Activated naive CD8-positive, alpha-beta T cell treated with anti-CD3 and anti-CD28 coated beads, Interleukin-2, amount 10 ng/mL, durations not matched to agents 7 days and 5 days (primary cell): Measurements from ENCODE around the gene FEM1B. TPM values are rescaled to one million over a fixed set of nuclear protein-coding genes. Genes with fewer than 3 reads are reported as not detected.

Experiments
- ATAC-seq: fragments of 150-1000 bp; cut with Tn5 transposase; one replicate; pipeline ENCODE4 v1.10.0; 2021; ENCODE audit warnings: low read depth, moderate library complexity
- POLR2A ChIA-PET: fragments of 350-600 bp; sonication (Branson Sonifier 250); formaldehyde crosslinking; loops from one replicate; lab custom pipeline; 2021; ENCODE audit warnings: antibody characterized with exemption; lab: Charles Lee
- DNase-seq: peaks from one replicate; pipeline ENCODE4 v3.0.0; 2021
- H3K27ac Mint-ChIP-seq: one replicate; pipeline ENCODE4 v1.8.0; 2022; ENCODE audit warnings: mild to moderate bottlenecking, mixed read lengths
- H3K27me3 Mint-ChIP-seq: one replicate; pipeline ENCODE4 v1.8.0; 2022; ENCODE audit warnings: mild to moderate bottlenecking, moderate library complexity, mixed read lengths
- H3K36me3 Mint-ChIP-seq: one replicate; pipeline ENCODE4 v1.8.0; 2021; ENCODE audit warnings: mild to moderate bottlenecking, mixed read lengths
- H3K4me1 Mint-ChIP-seq: one replicate; pipeline ENCODE4 v1.8.0; 2021; ENCODE audit warnings: mixed read lengths
- H3K4me3 Mint-ChIP-seq: one replicate; pipeline ENCODE4 v1.8.0; 2022; ENCODE audit warnings: mild to moderate bottlenecking, moderate library complexity, mixed read lengths
- H3K9me3 Mint-ChIP-seq: one replicate; pipeline ENCODE4 v1.8.0; 2021; ENCODE audit warnings: mixed read lengths
- total RNA-seq, 2 experiments: library from RNA; stranded (reverse); gene quantifications; one replicate each; pipeline ENCODE4 v1.2.3, GENCODE V29; 2021

FEM1B gene
- total RNA-seq, 2 experiments from 2014 or later, result 51.9 to 54.0 TPM

- peak; percentile 5 for DNase-seq
- H3K36me3 Mint-ChIP-seq, result no peaks in the 10 kb centered on the region
- POLR2A ChIA-PET, result no interaction called here
- H3K27me3 Mint-ChIP-seq, result peaks cover 7% of the 10 kb centered on the region
- H3K27ac Mint-ChIP-seq, result no peak overlapping the region
- no peak overlapping the region for H3K4me3 Mint-ChIP-seq
- H3K9me3 Mint-ChIP-seq, result no peaks in the 10 kb centered on the region
- H3K4me1 Mint-ChIP-seq, result peaks cover 8% of the 10 kb centered on the region
- no peak for ATAC-seq
Observed at GRCh38 chr15:68310178-68310803, 32.7 kb downstream of the FEM1B start.

GRCh38 chr15:68310804-68311463, 33.4 kb downstream of the FEM1B start:
- ATAC-seq, result no peak
- H3K36me3 Mint-ChIP-seq, result no peaks in the 10 kb centered on the region
- no peak overlapping the region for H3K4me3 Mint-ChIP-seq
- peaks cover 7% of the 10 kb centered on the region for H3K27me3 Mint-ChIP-seq
- no peaks in the 10 kb centered on the region for H3K9me3 Mint-ChIP-seq
- DNase-seq, result peak; percentile 18
- no peak overlapping the region for H3K27ac Mint-ChIP-seq
- POLR2A ChIA-PET, result no interaction called here
- peaks cover 8% of the 10 kb centered on the region for H3K4me1 Mint-ChIP-seq

GRCh38 chr15:68311464-68311835, 33.9 kb downstream of the FEM1B start:
- Mint-ChIP-seq H3K36me3 (no peaks in the 10 kb centered on the region), H3K27ac (no peak overlapping the region), H3K9me3 (no peaks in the 10 kb centered on the region), H3K4me1 (peaks cover 4% of the 10 kb centered on the region), H3K27me3 (peaks cover 7% of the 10 kb centered on the region), H3K4me3 (no peak overlapping the region)
- DNase-seq, result peak; percentile 14
- no peak for ATAC-seq
- POLR2A ChIA-PET, result no interaction called here

GRCh38 chr15:68311859-68312557, 34.5 kb downstream of the FEM1B start:
- Mint-ChIP-seq H3K36me3 (no peaks in the 10 kb centered on the region), H3K4me3 (no peak overlapping the region), H3K9me3 (no peaks in the 10 kb centered on the region), H3K4me1 (no peaks in the 10 kb centered on the region), H3K27me3 (peaks cover 7% of the 10 kb centered on the region), H3K27ac (no peak overlapping the region)
- DNase-seq (peak; percentile 8), ATAC-seq (no peak)
- POLR2A ChIA-PET, result no interaction called here

- peak; percentile 18 for DNase-seq
- peaks cover 7% of the 10 kb centered on the region for H3K27me3 Mint-ChIP-seq
- no peaks in the 10 kb centered on the region for H3K4me1 Mint-ChIP-seq
- H3K9me3 Mint-ChIP-seq, result no peaks in the 10 kb centered on the region
- H3K36me3 Mint-ChIP-seq, result no peaks in the 10 kb centered on the region
- no peak for ATAC-seq
- no peak overlapping the region for H3K4me3 Mint-ChIP-seq
- POLR2A ChIA-PET, result no interaction called here
- H3K27ac Mint-ChIP-seq, result no peak overlapping the region
Observed at GRCh38 chr15:68312701-68313204, 35.2 kb downstream of the FEM1B start.

- Mint-ChIP-seq H3K4me3 (no peak overlapping the region), H3K36me3 (no peaks in the 10 kb centered on the region), H3K27me3 (peaks cover 2% of the 10 kb centered on the region), H3K9me3 (no peaks in the 10 kb centered on the region), H3K27ac (no peak overlapping the region), H3K4me1 (no peaks in the 10 kb centered on the region)
- ATAC-seq (no peak), DNase-seq (peak; percentile 19)
- POLR2A ChIA-PET, result no interaction called here
Observed at GRCh38 chr15:68313501-68314410, 36.2 kb downstream of the FEM1B start.

GRCh38 chr15:68314563-68314962, 37.0 kb downstream of the FEM1B start:
- no peak for ATAC-seq

GRCh38 chr15:68315035-68315434, 37.5 kb downstream of the FEM1B start:
- Mint-ChIP-seq H3K27me3 (peaks cover 2% of the 10 kb centered on the region), H3K36me3 (no peaks in the 10 kb centered on the region), H3K4me1 (no peaks in the 10 kb centered on the region), H3K9me3 (no peaks in the 10 kb centered on the region), H3K4me3 (no peak overlapping the region), H3K27ac (no peak overlapping the region)
- DNase-seq, result no peak
- no peak for ATAC-seq
- POLR2A ChIA-PET, result interaction anchor here (0.6 to 0.7 kb wide), 2 partner anchors 9 to 37 kb away, joined by 3 to 4 read pairs; no protein-coding TSS in a partner anchor

More at GRCh38 chr15:68314563-68314962, 37.0 kb downstream of the FEM1B start:
- H3K36me3 Mint-ChIP-seq, result no peaks in the 10 kb centered on the region
- peaks cover 2% of the 10 kb centered on the region for H3K27me3 Mint-ChIP-seq
- H3K4me3 Mint-ChIP-seq, result no peak overlapping the region
- DNase-seq, result peak; percentile 7
- H3K27ac Mint-ChIP-seq, result no peak overlapping the region
- POLR2A ChIA-PET, result interaction anchor here (0.7 kb wide), 1 partner anchor 9 kb away, joined by 4 read pairs; no protein-coding TSS in a partner anchor
- H3K9me3 Mint-ChIP-seq, result no peaks in the 10 kb centered on the region
- H3K4me1 Mint-ChIP-seq, result no peaks in the 10 kb centered on the region

- Mint-ChIP-seq H3K36me3 (no peaks in the 10 kb centered on the region), H3K4me3 (no peak overlapping the region), H3K9me3 (no peaks in the 10 kb centered on the region), H3K4me1 (no peaks in the 10 kb centered on the region), H3K27ac (no peak overlapping the region), H3K27me3 (no peaks in the 10 kb centered on the region)
- POLR2A ChIA-PET, result interaction anchor here (0.6 to 0.7 kb wide), 2 partner anchors 10 to 37 kb away, joined by 3 to 4 read pairs; no protein-coding TSS in a partner anchor
- peak; percentile 17 for DNase-seq
- ATAC-seq, result no peak
Observed at GRCh38 chr15:68315495-68316031, 38.0 kb downstream of the FEM1B start.

- peak; percentile 19 for DNase-seq
- POLR2A ChIA-PET, result interaction anchor here (0.8 kb wide), 1 partner anchor 10 kb away, joined by 3 read pairs; no protein-coding TSS in a partner anchor
- Mint-ChIP-seq H3K4me3 (no peak overlapping the region), H3K36me3 (no peaks in the 10 kb centered on the region), H3K27ac (no peak overlapping the region), H3K9me3 (no peaks in the 10 kb centered on the region), H3K27me3 (no peaks in the 10 kb centered on the region), H3K4me1 (no peaks in the 10 kb centered on the region)
- ATAC-seq, result no peak
Observed at GRCh38 chr15:68316061-68316804, 38.7 kb downstream of the FEM1B start.

GRCh38 chr15:68317281-68318007, 39.9 kb downstream of the FEM1B start:
- Mint-ChIP-seq H3K4me3 (no peak overlapping the region), H3K4me1 (no peaks in the 10 kb centered on the region), H3K27me3 (no peaks in the 10 kb centered on the region), H3K27ac (no peak overlapping the region), H3K9me3 (no peaks in the 10 kb centered on the region), H3K36me3 (no peaks in the 10 kb centered on the region)
- POLR2A ChIA-PET, result no interaction called here
- ATAC-seq (no peak), DNase-seq (peak; percentile 22)
